Astrocyte of the spinal cord (primary cell): ENCODE data around the gene TSSC4.

ENCODE experiments used
- DNase-seq: peaks from one replicate; pipeline ENCODE4 v3.0.0; 2011; ENCODE audit warnings: low read depth, low spot score
- H3K4me3 ChIP-seq: 2 replicates; pipeline ENCODE4 v1.5.1; 2011; ENCODE audit warnings: low read depth, mild to moderate bottlenecking, low read length, moderate library complexity
- CTCF ChIP-seq: IDR thresholded peaks from 2 replicates; pipeline ENCODE4 v1.5.1; 2012; ENCODE audit warnings: low read depth, mild to moderate bottlenecking, low read length, inconsistent platforms
- in situ Hi-C: cut with HindIII; loops from 2 replicates; pipeline ENCODE4 v1.10.0; 2017; ENCODE audit warnings: low sequenced_read_pairs

The TSSC4 gene

DNA sequence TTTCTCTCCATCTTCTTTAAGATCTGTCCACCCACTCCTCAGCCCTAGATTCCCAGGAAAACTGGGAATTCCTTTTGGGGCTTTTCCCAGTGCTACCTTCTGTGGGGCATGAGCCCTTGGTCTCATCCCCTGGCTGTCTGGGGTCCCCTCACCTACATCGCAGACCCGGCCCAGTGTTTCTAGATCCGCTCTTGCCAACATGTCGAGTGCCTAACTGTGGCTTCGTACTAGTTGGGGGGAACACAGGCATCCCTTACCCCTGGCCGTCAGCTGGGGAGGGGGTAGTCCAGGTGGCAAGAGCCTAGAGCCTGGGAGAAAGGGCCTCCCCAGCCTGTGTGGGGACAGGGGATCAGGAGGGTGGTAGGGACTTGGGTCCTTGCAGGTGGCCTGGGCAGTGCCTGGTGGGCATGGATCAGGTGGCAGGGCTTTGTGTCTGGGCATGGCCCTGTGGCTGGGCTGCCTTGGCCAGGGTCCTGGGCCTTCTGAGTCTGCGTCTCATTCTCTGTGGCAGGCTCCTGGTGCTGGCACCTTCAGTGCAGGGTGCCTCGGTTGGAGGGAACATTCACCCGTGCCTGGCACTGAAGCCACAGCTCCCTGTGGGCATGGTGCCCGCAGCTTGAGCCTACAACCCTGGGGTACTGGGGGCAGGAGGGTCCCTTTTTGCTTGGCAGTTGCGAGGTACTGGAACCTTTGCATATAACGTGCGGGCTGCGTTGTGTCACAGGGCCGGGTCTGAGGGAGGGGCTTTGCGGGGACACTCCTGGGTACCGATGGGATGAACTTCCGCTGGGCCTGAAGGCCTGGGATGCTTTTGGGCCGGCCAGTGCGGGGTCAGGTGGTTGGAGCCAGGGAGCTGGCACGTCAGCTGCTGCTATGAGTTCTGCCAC lies 48.4 kb downstream of the TSSC4 start:
- DNase-seq: no peak
- TF ChIP-seq CTCF: no peak
- in situ Hi-C loops: no loop called here
- no peak overlapping the region for H3K4me3 ChIP-seq

GRCh38 chr11:2449548-2450320 lies 49.2 kb downstream of the TSSC4 start:
- DNase-seq: no peak
- in situ Hi-C loops: no loop called here
- TF ChIP-seq CTCF: no peak

DNA sequence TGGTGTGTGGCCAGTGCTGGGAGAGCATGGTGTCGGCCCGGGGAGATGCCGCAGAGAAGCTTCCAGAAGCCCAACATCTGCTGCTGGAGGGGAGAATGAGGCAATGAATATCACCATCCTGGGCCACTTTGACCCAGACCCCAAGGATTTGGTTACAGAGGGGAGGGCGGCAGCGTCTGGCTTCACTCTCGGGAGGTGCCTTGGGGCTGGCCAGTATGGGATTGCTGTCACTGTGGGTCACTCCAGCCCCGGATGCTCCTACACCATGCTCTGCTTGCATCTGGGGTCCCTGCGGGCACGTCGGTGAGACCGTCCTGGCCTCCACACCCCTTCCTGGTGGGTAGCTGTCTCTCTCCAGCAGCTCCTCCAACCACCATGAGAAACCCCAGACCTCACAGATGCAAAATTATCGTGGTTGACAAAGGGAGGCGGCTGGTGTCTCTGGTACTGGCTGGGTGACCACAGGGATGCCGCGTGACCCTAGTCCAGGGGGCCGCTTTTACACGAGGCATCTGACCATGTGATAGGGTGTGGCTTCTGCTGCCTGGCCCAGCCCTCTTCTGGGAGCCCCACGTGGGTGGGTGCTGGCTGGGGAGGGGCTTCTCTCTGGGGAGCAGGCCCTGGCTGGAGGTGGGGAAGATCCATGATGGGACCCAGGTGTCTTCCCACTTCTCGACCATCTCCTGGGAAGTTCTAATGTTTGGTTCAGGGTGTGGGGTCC lies 49.9 kb downstream of the TSSC4 start:
- in situ Hi-C loops: no loop called here
- TF ChIP-seq CTCF: no peak
- no peak overlapping the region for H3K4me3 ChIP-seq
- no peak for DNase-seq

More at GRCh38 chr11:2449548-2450320, 49.2 kb downstream of the TSSC4 start:
- no peak overlapping the region for H3K4me3 ChIP-seq

- no peak overlapping the region for H3K4me3 ChIP-seq
- in situ Hi-C loops: no loop called here
- no peak for DNase-seq
- no peak for TF ChIP-seq CTCF
Observed at GRCh38 chr11:2451336-2451735, 50.8 kb downstream of the TSSC4 start.

GRCh38 chr11:2451916-2452315 lies 51.4 kb downstream of the TSSC4 start:
- no peak for DNase-seq
- no peak for TF ChIP-seq CTCF
- in situ Hi-C loops: no loop called here
- H3K4me3 ChIP-seq: no peak overlapping the region

- in situ Hi-C loops: no loop called here
- no peak for TF ChIP-seq CTCF
- no peak for DNase-seq
- no peak overlapping the region for H3K4me3 ChIP-seq
Observed at GRCh38 chr11:2452321-2453012, 51.9 kb downstream of the TSSC4 start.
